Tibial nerve (tissue), 3 donors: ENCODE measurements around the gene SLC12A8.

Source experiments
- CTCF ChIP-seq, 5 experiments: fragments of 200-600 bp in 3 of 5; fragments of 450-650 bp in 2 of 5; sonication (generic) in 3 of 5; IDR thresholded peaks; one replicate each; pipeline ENCODE4 v1.5.1; 2016 to 2019; ENCODE audit warnings: antibody characterized with exemption in 5 of 5, mild to moderate bottlenecking in 3 of 5, moderate library complexity in 2 of 5
- POLR2A ChIP-seq, 2 donors: fragments of 450-650 bp; IDR thresholded peaks; one replicate each; pipeline ENCODE4 v1.6.1; 2017; ENCODE audit warnings: antibody characterized with exemption in 2 of 2, mild to moderate bottlenecking in 2 of 2, moderate library complexity in 2 of 2

GRCh38 chr3:125148016-125148812, 64.3 kb downstream of the SLC12A8 start:
- no peak for TF ChIP-seq CTCF (IDR thresholded peaks at IDR 0.05)
- no peak for TF ChIP-seq POLR2A (IDR thresholded peaks at IDR 0.05)
